Peyer's patch (tissue), 4 donors: ENCODE measurements around the gene CPT1C. TPM values are rescaled to one million over a fixed set of nuclear protein-coding genes. Genes with fewer than 3 reads are reported as not detected.

Experiments used
- DNase-seq, 3 donors: peaks; one replicate each; pipeline ENCODE4 v3.0.0-alpha.2; 2017 to 2019
- H3K27ac ChIP-seq, 4 donors: fragments of 200-600 bp; sonication (generic); one replicate each; pipeline ENCODE4 v1.5.1; 2016 to 2019
- H3K27me3 ChIP-seq, 2 donors: fragments of 200-600 bp; sonication (generic); one replicate each; pipeline ENCODE4 v1.5.1; 2019
- H3K36me3 ChIP-seq, 3 donors: fragments of 200-600 bp; sonication (generic); one replicate each; pipeline ENCODE4 v1.5.1; 2016 to 2019
- H3K4me1 ChIP-seq, 4 donors: fragments of 200-600 bp; sonication (generic); one replicate each; pipeline ENCODE4 v1.5.1; 2016 to 2019
- H3K4me3 ChIP-seq, 4 donors: fragments of 200-600 bp; sonication (generic); 1 replicate in 3 of 4; 2 replicates in 1 of 4; pipeline ENCODE4 v1.5.1; 2016 to 2019; ENCODE audit warnings: mild to moderate bottlenecking in 1 of 4
- H3K9me3 ChIP-seq, 4 donors: fragments of 200-600 bp; sonication (generic); one replicate each; pipeline ENCODE4 v1.5.1; 2016 to 2019; ENCODE audit warnings: mild to moderate bottlenecking in 1 of 4
- POLR2A ChIP-seq, 2 donors: fragments of 450-650 bp; IDR thresholded peaks; one replicate each; pipeline ENCODE4 v1.5.1; 2017; ENCODE audit warnings: antibody characterized with exemption in 2 of 2, mild to moderate bottlenecking in 2 of 2, moderate library complexity in 2 of 2
- total RNA-seq, 4 donors: library from RNA; depleted of rRNA; stranded (reverse); fragments of >200 nt; gene quantifications; one replicate each; pipeline ENCODE4 v1.1.0, GENCODE V29; 2016
- TF ChIP-seq, protein P1 (sequence below), 6 experiments: fragments of 450-650 bp in 4 of 6; fragments of 200-600 bp in 2 of 6; sonication (generic) in 1 of 6; IDR thresholded peaks; one replicate each; pipeline ENCODE4 v1.5.1; 2017 to 2019; ENCODE audit warnings: antibody characterized with exemption in 6 of 6, mild to moderate bottlenecking in 3 of 6, moderate library complexity in 1 of 6

Gene CPT1C
- total RNA-seq, 4 donors from 2014 or later, result 3.0 to 12.4 (median 5.6) TPM; not detected in 1

DNA sequence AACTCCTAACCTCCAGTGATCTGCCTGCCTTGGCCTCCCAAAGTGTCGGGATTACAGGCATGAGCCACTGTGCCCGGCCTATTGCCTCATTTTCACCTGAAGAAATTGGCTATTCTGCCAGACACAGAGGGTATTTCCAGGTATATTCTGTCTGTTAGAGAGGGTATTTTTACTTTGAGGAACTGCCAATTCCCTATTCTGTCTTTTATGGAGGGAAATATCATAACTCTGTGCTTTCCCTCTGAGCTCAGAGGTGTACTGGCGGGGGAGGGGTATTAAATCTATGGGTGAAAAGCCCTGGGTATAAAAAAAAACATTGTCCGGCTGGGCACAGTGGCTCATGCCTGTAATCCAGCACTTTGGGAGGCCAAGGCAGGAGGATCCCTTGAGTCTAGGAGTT lies 47.4 kb downstream of the CPT1C start:
- Histone ChIP-seq H3K4me1 (no peaks in the 10 kb centered on the region), H3K27ac (no peak overlapping the region), H3K4me3 (no peak overlapping the region), H3K36me3 (no peaks in the 10 kb centered on the region), H3K27me3 (no peaks in the 10 kb centered on the region), H3K9me3 (no peaks in the 10 kb centered on the region)
- DNase-seq, result no peak
- TF ChIP-seq POLR2A (IDR thresholded peaks at IDR 0.05), result no peak
- TF ChIP-seq, protein P1, sequence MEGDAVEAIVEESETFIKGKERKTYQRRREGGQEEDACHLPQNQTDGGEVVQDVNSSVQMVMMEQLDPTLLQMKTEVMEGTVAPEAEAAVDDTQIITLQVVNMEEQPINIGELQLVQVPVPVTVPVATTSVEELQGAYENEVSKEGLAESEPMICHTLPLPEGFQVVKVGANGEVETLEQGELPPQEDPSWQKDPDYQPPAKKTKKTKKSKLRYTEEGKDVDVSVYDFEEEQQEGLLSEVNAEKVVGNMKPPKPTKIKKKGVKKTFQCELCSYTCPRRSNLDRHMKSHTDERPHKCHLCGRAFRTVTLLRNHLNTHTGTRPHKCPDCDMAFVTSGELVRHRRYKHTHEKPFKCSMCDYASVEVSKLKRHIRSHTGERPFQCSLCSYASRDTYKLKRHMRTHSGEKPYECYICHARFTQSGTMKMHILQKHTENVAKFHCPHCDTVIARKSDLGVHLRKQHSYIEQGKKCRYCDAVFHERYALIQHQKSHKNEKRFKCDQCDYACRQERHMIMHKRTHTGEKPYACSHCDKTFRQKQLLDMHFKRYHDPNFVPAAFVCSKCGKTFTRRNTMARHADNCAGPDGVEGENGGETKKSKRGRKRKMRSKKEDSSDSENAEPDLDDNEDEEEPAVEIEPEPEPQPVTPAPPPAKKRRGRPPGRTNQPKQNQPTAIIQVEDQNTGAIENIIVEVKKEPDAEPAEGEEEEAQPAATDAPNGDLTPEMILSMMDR (IDR thresholded peaks at IDR 0.05), result no peak

DNA sequence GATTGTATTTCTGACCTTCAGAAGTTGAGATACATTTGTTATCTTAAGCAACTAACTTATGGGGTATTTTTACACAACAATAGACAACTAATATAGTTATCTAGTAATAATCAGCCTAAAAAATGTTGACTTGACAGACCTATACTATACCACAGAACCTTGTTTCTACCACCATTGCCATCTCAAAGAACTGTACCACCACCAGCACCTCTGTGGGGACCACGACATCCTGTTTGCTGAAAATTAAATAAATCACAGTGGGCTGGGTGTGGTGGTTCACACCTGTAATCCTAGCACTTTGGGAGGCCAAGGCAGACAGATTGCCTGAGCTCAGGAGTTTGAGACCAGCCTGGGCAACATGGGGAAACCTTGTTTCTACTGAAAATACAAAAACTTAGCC lies 48.2 kb downstream of the CPT1C start:
- no peak overlapping the region for H3K27ac ChIP-seq
- no peak for TF ChIP-seq POLR2A (IDR thresholded peaks at IDR 0.05)
- TF ChIP-seq, protein P1 (IDR thresholded peaks at IDR 0.05), result no peak
- H3K4me1 ChIP-seq, result no peaks in the 10 kb centered on the region
- no peaks in the 10 kb centered on the region for H3K27me3 ChIP-seq
- H3K9me3 ChIP-seq, result no peaks in the 10 kb centered on the region
- no peak for DNase-seq
- H3K36me3 ChIP-seq, result no peaks in the 10 kb centered on the region
- H3K4me3 ChIP-seq, result no peak overlapping the region

DNA sequence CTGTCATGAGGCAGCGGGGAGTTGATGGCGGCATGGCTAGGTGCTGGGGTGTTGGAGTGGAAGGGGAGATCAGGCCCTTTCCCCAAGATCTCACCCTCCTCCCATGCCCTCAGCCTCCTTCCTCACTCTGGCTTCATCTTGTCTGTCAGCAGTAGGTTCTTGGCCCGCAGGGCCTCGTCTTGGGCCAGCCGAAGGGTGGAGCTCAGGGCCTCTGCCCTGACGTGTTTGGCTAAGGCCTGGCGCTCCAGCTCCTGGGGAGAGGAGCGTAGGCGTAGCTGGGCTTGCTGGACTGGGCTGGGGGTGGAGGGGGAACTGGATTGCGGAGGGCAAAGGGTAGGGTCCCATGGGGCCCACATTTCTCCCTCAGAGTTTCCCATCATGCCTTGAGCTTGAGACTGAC lies 49.0 kb downstream of the CPT1C start:
- Histone ChIP-seq H3K9me3 (no peaks in the 10 kb centered on the region), H3K4me1 (no peaks in the 10 kb centered on the region), H3K27ac (no peak overlapping the region), H3K27me3 (no peaks in the 10 kb centered on the region), H3K4me3 (no peak overlapping the region), H3K36me3 (no peaks in the 10 kb centered on the region)
- TF ChIP-seq POLR2A (IDR thresholded peaks at IDR 0.05), result no peak
- TF ChIP-seq, protein P1 (IDR thresholded peaks at IDR 0.05), result no peak
- no peak for DNase-seq

DNA sequence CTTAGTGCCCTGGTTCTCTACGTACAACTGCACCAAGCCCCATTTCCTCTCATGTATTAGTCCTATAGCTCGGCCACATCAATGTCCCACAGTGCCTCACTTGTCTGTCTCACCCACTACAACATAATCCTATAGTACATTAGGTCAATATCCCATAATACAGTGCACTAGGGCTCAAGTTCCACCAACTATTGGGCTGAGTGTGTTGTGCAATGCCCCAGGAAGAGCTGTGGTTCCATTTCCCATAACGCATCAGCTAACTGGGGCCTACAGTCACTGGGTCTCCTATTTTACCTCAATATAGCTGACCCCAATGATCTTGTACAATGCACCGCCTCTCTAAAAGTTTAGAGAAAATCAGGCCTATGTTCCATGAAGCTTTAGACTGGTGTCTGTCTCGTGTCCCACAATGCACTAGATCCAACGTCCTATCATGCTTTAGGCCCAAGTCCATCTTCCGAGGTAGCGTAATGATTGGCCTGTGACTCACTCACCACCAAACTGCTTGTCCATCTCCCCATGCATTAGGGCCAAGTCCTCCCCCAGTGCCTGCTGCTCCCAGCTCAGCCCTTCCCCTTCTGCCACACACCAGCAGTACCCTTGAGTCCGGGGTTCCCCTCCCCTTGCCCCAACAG lies 50.4 kb downstream of the CPT1C start:
- no peak overlapping the region for H3K27ac ChIP-seq
- H3K4me3 ChIP-seq, result no peak overlapping the region
- no peak for TF ChIP-seq POLR2A (IDR thresholded peaks at IDR 0.05)
- TF ChIP-seq, protein P1 (IDR thresholded peaks at IDR 0.05), result no peak
- H3K36me3 ChIP-seq, result no peaks in the 10 kb centered on the region
- no peak for DNase-seq
- H3K9me3 ChIP-seq, result no peaks in the 10 kb centered on the region
- no peaks in the 10 kb centered on the region for H3K27me3 ChIP-seq
- no peaks in the 10 kb centered on the region for H3K4me1 ChIP-seq

DNA sequence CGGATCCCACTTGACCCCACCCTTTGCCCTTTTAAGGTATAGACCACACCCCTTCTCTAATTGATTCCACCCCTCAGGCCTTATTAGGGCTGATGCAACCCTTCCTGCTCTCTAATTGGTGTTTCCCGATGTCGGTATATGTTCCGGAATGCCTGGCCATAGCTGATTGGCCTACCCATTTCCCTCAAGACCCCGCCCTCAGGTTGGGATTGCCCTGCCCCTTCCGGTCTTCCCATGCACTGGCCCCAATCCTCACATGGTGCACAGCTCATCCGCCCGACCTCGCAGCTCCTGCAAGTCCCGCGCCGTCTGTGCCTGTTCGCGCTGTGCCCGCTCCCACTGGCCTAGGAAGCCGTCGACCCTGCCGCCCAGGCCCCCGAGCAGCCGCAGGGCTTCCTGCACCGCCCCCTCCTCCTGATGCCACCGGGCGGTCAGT lies 54.0 kb downstream of the CPT1C start:
- Histone ChIP-seq H3K27ac (no peak overlapping the region), H3K4me1 (no peaks in the 10 kb centered on the region), H3K27me3 (no peaks in the 10 kb centered on the region), H3K36me3 (no peaks in the 10 kb centered on the region), H3K9me3 (no peaks in the 10 kb centered on the region), H3K4me3 (no peak overlapping the region)
- TF ChIP-seq, protein P1 (IDR thresholded peaks at IDR 0.05), result no peak
- TF ChIP-seq POLR2A (IDR thresholded peaks at IDR 0.05), result no peak
- no peak for DNase-seq
